ENCODE data around the gene MINDY4. TPM values are rescaled to one million over a fixed set of nuclear protein-coding genes. Genes with fewer than 3 reads are reported as not detected.

Gene MINDY4
- total RNA-seq, 1 donor from 2014 or later, result 13.8 TPM

DNA sequence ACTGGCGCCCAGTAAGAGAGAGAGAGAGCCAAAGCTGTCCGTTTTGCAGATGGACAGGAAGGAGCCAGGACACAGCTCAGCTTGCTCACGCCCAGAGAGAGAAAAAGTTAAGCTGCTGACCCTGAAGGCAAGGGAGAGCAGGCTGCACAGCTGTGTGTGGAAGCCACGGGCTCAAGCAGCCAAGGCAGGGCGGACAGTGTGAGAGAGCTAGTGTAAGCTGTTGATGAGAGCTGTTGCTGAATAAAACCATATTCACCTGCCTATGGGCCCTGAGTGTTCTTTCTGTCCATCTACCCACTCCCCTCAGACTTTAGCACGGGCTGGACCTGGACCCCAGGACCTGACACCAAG, 13.9 kb upstream of the MINDY4 start:
- intact Hi-C loops (cut with DNase I), result no loop called here
- Histone ChIP-seq H3K9me3 (no peaks in the 10 kb centered on the region), H3K27me3 (ENCODE audit: low read depth) (no peaks in the 10 kb centered on the region), H3K4me3 (peak overlapping the region; percentile 3), H3K4me1 (peaks cover 59% of the 10 kb centered on the region), H3K27ac (peak overlapping the region; percentile 63), H3K36me3 (peaks cover 14% of the 10 kb centered on the region)
- TF ChIP-seq CTCF (IDR thresholded peaks at IDR 0.05), result no peak
- DNase-seq, result no peak
- ATAC-seq, result no peak

- Histone ChIP-seq H3K4me3 (no peak overlapping the region), H3K27me3 (ENCODE audit: low read depth) (no peaks in the 10 kb centered on the region), H3K4me1 (peaks cover 78% of the 10 kb centered on the region), H3K9me3 (no peaks in the 10 kb centered on the region), H3K27ac (no peak overlapping the region), H3K36me3 (peaks cover 8% of the 10 kb centered on the region)
- intact Hi-C loops (cut with DNase I), result no loop called here
- ATAC-seq (no peak), DNase-seq (no peak)
- TF ChIP-seq CTCF (IDR thresholded peaks at IDR 0.05), result no peak
Observed at GRCh38 chr7:30760514-30761213, 10.6 kb upstream of the MINDY4 start.

DNA sequence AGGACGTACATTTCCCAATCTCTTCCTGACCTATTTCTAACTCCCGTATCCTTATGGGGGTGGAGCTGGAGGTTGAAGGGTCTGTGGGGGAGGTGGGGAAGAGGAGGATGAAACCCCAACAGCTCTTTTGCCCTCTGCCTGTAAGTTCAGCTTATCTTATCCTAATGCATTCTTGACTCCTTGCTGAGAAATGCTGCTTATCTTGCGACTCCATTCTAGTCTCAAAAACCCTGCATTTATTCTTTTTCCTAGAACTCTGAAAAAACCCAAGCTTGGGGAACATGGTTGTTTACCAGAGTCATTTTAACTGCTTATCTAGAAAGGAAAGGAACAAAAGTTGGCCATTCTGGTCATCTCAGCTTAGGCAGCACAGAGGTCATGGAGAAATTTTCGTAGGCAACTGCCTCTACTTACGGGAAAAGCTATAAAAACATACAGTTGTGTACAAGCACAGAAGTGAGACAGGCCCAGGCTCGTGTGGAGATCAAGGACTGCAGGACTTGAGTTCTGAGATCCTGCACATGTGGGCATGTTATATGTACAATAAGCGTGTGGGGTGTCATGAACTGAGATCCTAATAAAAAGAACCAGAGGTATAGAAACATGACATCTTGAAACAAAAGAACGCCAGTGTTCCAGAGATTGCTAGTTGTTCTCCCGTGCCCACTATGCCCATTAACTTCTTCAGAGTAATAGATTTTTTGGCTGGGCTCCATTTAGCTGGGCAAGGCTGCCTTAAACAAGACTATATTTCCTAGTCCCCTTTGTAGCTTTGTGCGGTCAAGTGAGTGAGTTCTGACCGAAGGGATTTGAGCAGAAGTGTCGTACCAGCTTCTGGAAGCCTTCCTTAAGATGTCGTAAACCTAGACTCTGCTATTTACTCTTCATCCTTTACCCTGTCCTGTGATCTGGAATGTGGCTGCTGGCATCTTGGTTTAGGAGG, 9.7 kb upstream of the MINDY4 start:
- H3K27me3 ChIP-seq (ENCODE audit: low read depth), result no peaks in the 10 kb centered on the region
- ATAC-seq, result no peak
- no peaks in the 10 kb centered on the region for H3K9me3 ChIP-seq
- peak overlapping the region; percentile 41 for H3K27ac ChIP-seq
- peaks cover 78% of the 10 kb centered on the region for H3K4me1 ChIP-seq
- no peak for TF ChIP-seq CTCF (IDR thresholded peaks at IDR 0.05)
- DNase-seq, result no peak
- peaks cover 8% of the 10 kb centered on the region for H3K36me3 ChIP-seq
- no peak overlapping the region for H3K4me3 ChIP-seq
- intact Hi-C loops (cut with DNase I), result no loop called here

DNA sequence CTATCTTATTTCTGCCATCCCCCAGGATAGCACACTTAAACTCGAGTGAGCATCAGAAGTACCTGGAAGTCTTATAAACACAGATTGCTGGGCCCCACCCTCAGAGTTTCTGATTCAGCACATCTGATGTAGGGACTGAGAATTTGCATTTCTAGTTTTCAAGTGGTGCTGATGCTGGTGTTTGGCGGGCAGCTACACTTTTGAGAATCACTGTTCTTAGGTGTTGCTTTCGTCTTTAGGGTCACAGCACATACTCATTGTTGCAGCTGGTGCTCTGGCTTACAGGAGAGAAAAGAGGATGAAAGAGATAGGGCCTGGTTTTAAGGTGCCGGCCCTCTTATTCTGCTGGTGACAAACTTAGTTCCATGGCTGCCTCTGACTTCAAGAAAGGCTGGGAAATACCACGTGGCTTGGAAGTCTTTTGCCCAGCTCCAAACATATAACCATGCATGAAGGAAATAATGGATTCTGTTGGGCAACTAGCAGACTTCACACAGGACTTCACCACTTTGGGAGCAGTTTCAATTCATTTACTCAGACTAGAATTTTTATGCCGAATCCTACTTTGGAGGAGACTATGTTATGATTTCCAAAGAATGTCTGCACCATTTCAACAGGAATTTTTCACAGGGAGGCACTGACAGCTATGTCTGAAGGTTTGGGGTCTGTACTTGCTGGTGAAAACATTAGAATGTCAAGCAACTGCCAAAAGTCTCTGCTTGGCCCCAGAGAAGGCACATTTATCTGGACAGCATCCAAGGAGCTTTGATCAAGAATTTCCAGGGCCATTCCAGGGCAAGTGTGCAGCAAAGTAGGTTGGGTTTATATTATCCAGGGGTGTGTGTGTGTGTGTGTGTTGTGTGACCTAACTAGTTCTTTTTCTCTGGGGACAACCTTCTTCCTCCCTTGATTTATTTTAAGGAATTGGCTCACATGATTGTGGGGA, 6.9 kb upstream of the MINDY4 start:
- TF ChIP-seq CTCF (IDR thresholded peaks at IDR 0.05), result no peak
- intact Hi-C loops (cut with DNase I), result no loop called here
- Histone ChIP-seq H3K27me3 (ENCODE audit: low read depth) (no peaks in the 10 kb centered on the region), H3K4me1 (peaks cover 51% of the 10 kb centered on the region), H3K36me3 (no peaks in the 10 kb centered on the region), H3K4me3 (no peak overlapping the region), H3K27ac (peak overlapping the region; percentile 53), H3K9me3 (no peaks in the 10 kb centered on the region)
- DNase-seq, result no peak
- ATAC-seq, result peak; percentile 55 to 68

DNA sequence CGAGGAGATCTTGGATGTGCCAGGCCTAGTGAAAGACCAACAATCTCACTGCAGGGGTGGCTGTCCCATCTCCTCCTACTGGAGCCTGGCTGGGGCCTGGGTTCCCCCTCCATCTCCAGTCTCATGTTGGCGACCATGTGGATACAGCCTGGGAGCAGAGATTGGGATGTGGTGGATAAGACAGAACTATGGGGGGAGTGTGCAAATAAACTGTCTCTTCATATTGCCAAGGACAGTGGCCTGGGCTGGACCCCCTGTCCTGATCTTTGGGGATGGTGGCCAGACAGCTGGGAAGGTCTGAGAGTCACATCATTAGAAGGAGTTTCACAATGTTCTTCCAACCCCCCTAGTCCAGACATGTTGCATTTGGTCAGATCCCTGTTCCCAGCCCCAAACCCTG, 5.8 kb upstream of the MINDY4 start:
- Histone ChIP-seq H3K27me3 (ENCODE audit: low read depth) (no peaks in the 10 kb centered on the region), H3K4me1 (peaks cover 52% of the 10 kb centered on the region), H3K36me3 (no peaks in the 10 kb centered on the region), H3K9me3 (no peaks in the 10 kb centered on the region), H3K27ac (peak overlapping the region; percentile 53), H3K4me3 (no peak overlapping the region)
- DNase-seq, result no peak
- ATAC-seq, result peak; percentile 43 to 70
- no peak for TF ChIP-seq CTCF (IDR thresholded peaks at IDR 0.05)
- intact Hi-C loops (cut with DNase I), result no loop called here
